ENCODE measurements around the gene HS6ST1.
"Not testable (repeated sequence)": the region's sequence is repeated elsewhere in the genome, so short reads cannot be mapped to it uniquely, and the experiment has no call there.

Gene HS6ST1

GRCh38 chr2:128271911-128272600, 46.6 kb downstream of the HS6ST1 start:
- Histone ChIP-seq H3K4me3 (ENCODE audit: low read length) (no peak overlapping the region), H3K9me3 (ENCODE audit: control insufficient read depth, insufficient read depth, low read length) (no peaks in the 10 kb centered on the region), H3K27me3 (ENCODE audit: control insufficient read depth, insufficient read depth, low read length) (no peaks in the 10 kb centered on the region), H3K27ac (ENCODE audit: low read length) (no peak overlapping the region), H3K36me3 (ENCODE audit: control insufficient read depth, insufficient read depth, low read length) (peaks cover 5% of the 10 kb centered on the region; the same call in 1 of the 2 replicates), H3K4me1 (ENCODE audit: control insufficient read depth, insufficient read depth, low read length) (no peaks in the 10 kb centered on the region)
- no CpG with 5 or more reads among the region's 21 CpGs for WGBS (ENCODE audit: insufficient coverage, insufficient read length)
- DNase-seq (ENCODE audit: low read depth, low spot score), result no peak

- Histone ChIP-seq H3K4me3 (ENCODE audit: low read length) (no peak overlapping the region), H3K27ac (ENCODE audit: low read length) (no peak overlapping the region), H3K36me3 (ENCODE audit: control insufficient read depth, insufficient read depth, low read length) (peaks cover 5% of the 10 kb centered on the region; the same call in 1 of the 2 replicates), H3K27me3 (ENCODE audit: control insufficient read depth, insufficient read depth, low read length) (no peaks in the 10 kb centered on the region), H3K4me1 (ENCODE audit: control insufficient read depth, insufficient read depth, low read length) (no peaks in the 10 kb centered on the region), H3K9me3 (ENCODE audit: control insufficient read depth, insufficient read depth, low read length) (no peaks in the 10 kb centered on the region)
- WGBS (ENCODE audit: insufficient coverage, insufficient read length), result no CpG with 5 or more reads among the region's 12 CpGs
- DNase-seq (ENCODE audit: low read depth, low spot score), result no peak
These were observed 47.1 kb downstream of the HS6ST1 start for GRCh38 chr2:128271597-128271910.

- no peak for DNase-seq (ENCODE audit: low read depth, low spot score)
- no CpG with 5 or more reads among the region's 18 CpGs for WGBS (ENCODE audit: insufficient coverage, insufficient read length)
- no peak overlapping the region for H3K4me3 ChIP-seq (ENCODE audit: low read length)
- H3K36me3 ChIP-seq (ENCODE audit: control insufficient read depth, insufficient read depth, low read length), result peaks cover 5% of the 10 kb centered on the region; the same call in 1 of the 2 replicates
- no peak overlapping the region for H3K27ac ChIP-seq (ENCODE audit: low read length)
- no peaks in the 10 kb centered on the region for H3K27me3 ChIP-seq (ENCODE audit: control insufficient read depth, insufficient read depth, low read length)
- no peaks in the 10 kb centered on the region for H3K4me1 ChIP-seq (ENCODE audit: control insufficient read depth, insufficient read depth, low read length)
- no peaks in the 10 kb centered on the region for H3K9me3 ChIP-seq (ENCODE audit: control insufficient read depth, insufficient read depth, low read length)
These were observed 47.7 kb downstream of the HS6ST1 start for GRCh38 chr2:128270672-128271596.

- Histone ChIP-seq H3K9me3 (ENCODE audit: control insufficient read depth, insufficient read depth, low read length) (no peaks in the 10 kb centered on the region), H3K27ac (ENCODE audit: low read length) (no peak overlapping the region), H3K36me3 (ENCODE audit: control insufficient read depth, insufficient read depth, low read length) (peaks cover 3% of the 10 kb centered on the region; the same call in 1 of the 2 replicates), H3K27me3 (ENCODE audit: control insufficient read depth, insufficient read depth, low read length) (no peaks in the 10 kb centered on the region), H3K4me1 (ENCODE audit: control insufficient read depth, insufficient read depth, low read length) (no peaks in the 10 kb centered on the region), H3K4me3 (ENCODE audit: low read length) (no peak overlapping the region)
- WGBS (ENCODE audit: insufficient coverage, insufficient read length), result no CpG with 5 or more reads among the region's 16 CpGs
- DNase-seq (ENCODE audit: low read depth, low spot score), result no peak
These were observed 48.5 kb downstream of the HS6ST1 start for GRCh38 chr2:128269990-128270671.

- Histone ChIP-seq H3K27me3 (ENCODE audit: control insufficient read depth, insufficient read depth, low read length) (no peaks in the 10 kb centered on the region), H3K4me1 (ENCODE audit: control insufficient read depth, insufficient read depth, low read length) (no peaks in the 10 kb centered on the region), H3K27ac (ENCODE audit: low read length) (no peak overlapping the region)
These were observed 49.3 kb downstream of the HS6ST1 start for GRCh38 chr2:128269063-128269989.

GRCh38 chr2:128268611-128269010, 50.1 kb downstream of the HS6ST1 start:
- H3K27me3 ChIP-seq (ENCODE audit: control insufficient read depth, insufficient read depth, low read length); DNase-seq (ENCODE audit: low read depth, low spot score); H3K9me3 ChIP-seq (ENCODE audit: control insufficient read depth, insufficient read depth, low read length); H3K4me3 ChIP-seq (ENCODE audit: low read length); H3K4me1 ChIP-seq (ENCODE audit: control insufficient read depth, insufficient read depth, low read length); H3K27ac ChIP-seq (ENCODE audit: low read length); H3K36me3 ChIP-seq (ENCODE audit: control insufficient read depth, insufficient read depth, low read length): not testable (repeated sequence)
- no CpG with 5 or more reads among the region's 23 CpGs for WGBS (ENCODE audit: insufficient coverage, insufficient read length)

More at GRCh38 chr2:128269063-128269989, 49.3 kb downstream of the HS6ST1 start:
- Histone ChIP-seq H3K36me3 (ENCODE audit: control insufficient read depth, insufficient read depth, low read length) (peaks cover 3% of the 10 kb centered on the region; the same call in 1 of the 2 replicates), H3K4me3 (ENCODE audit: low read length) (no peak overlapping the region), H3K9me3 (ENCODE audit: control insufficient read depth, insufficient read depth, low read length) (no peaks in the 10 kb centered on the region)
- DNase-seq (ENCODE audit: low read depth, low spot score), result no peak
- WGBS (ENCODE audit: insufficient coverage, insufficient read length), result no CpG with 5 or more reads among the region's 27 CpGs

GRCh38 chr2:128268145-128268544, 50.5 kb downstream of the HS6ST1 start:
- H3K4me1 ChIP-seq (ENCODE audit: control insufficient read depth, insufficient read depth, low read length); H3K27ac ChIP-seq (ENCODE audit: low read length); H3K4me3 ChIP-seq (ENCODE audit: low read length); H3K9me3 ChIP-seq (ENCODE audit: control insufficient read depth, insufficient read depth, low read length); H3K27me3 ChIP-seq (ENCODE audit: control insufficient read depth, insufficient read depth, low read length); DNase-seq (ENCODE audit: low read depth, low spot score); H3K36me3 ChIP-seq (ENCODE audit: control insufficient read depth, insufficient read depth, low read length): not testable (repeated sequence)
- WGBS (ENCODE audit: insufficient coverage, insufficient read length), result no CpG with 5 or more reads among the region's 38 CpGs

GRCh38 chr2:128267649-128268048, 51.0 kb downstream of the HS6ST1 start:
- no CpG with 5 or more reads among the region's 11 CpGs for WGBS (ENCODE audit: insufficient coverage, insufficient read length)
- H3K36me3 ChIP-seq (ENCODE audit: control insufficient read depth, insufficient read depth, low read length); H3K27me3 ChIP-seq (ENCODE audit: control insufficient read depth, insufficient read depth, low read length); DNase-seq (ENCODE audit: low read depth, low spot score); H3K4me3 ChIP-seq (ENCODE audit: low read length); H3K27ac ChIP-seq (ENCODE audit: low read length); H3K4me1 ChIP-seq (ENCODE audit: control insufficient read depth, insufficient read depth, low read length); H3K9me3 ChIP-seq (ENCODE audit: control insufficient read depth, insufficient read depth, low read length): not testable (repeated sequence)

- WGBS (ENCODE audit: insufficient coverage, insufficient read length), result no CpG with 5 or more reads among the region's 9 CpGs
These were observed 51.5 kb downstream of the HS6ST1 start for GRCh38 chr2:128267197-128267596.

More at GRCh38 chr2:128267197-128267596, 51.5 kb downstream of the HS6ST1 start:
- H3K27me3 ChIP-seq (ENCODE audit: control insufficient read depth, insufficient read depth, low read length); H3K4me1 ChIP-seq (ENCODE audit: control insufficient read depth, insufficient read depth, low read length); DNase-seq (ENCODE audit: low read depth, low spot score); H3K9me3 ChIP-seq (ENCODE audit: control insufficient read depth, insufficient read depth, low read length); H3K4me3 ChIP-seq (ENCODE audit: low read length); H3K36me3 ChIP-seq (ENCODE audit: control insufficient read depth, insufficient read depth, low read length); H3K27ac ChIP-seq (ENCODE audit: low read length): not testable (repeated sequence)

Data from iPS DF 6.9 (cell line).